ENCODE data around the gene PTH1R.

PTH1R gene

GRCh38 chr3:46947981-46948791 lies 70.7 kb downstream of the PTH1R start:
- peak; percentile 90 for DNase-seq (ENCODE audit: low read depth)

- DNase-seq (ENCODE audit: low read depth) = no peak
Observed at GRCh38 chr3:46948830-46949671, 71.5 kb downstream of the PTH1R start.

GRCh38 chr3:46950177-46950576 lies 72.7 kb downstream of the PTH1R start:
- DNase-seq (ENCODE audit: low read depth) = no peak

GRCh38 chr3:46950650-46951241 lies 73.2 kb downstream of the PTH1R start:
- no peak for DNase-seq (ENCODE audit: low read depth)

- no peak for DNase-seq (ENCODE audit: low read depth)
Observed at GRCh38 chr3:46952813-46953212, 75.3 kb downstream of the PTH1R start.

Data from iris pigment epithelial cell (primary cell).